Measurements from ENCODE around the gene CHPT1. TPM values are rescaled to one million over a fixed set of nuclear protein-coding genes. Genes with fewer than 3 reads are reported as not detected.

CHPT1 gene
- total and polyA plus RNA-seq, 2 of the 13 experiments (the other 11 are each of a cell fraction or from before 2014, with no cell fraction given) = 117 to 178 TPM

GRCh38 chr12:101697930-101698799 lies 725 bp downstream of the CHPT1 start (continued):
- no peak for TF ChIP-seq E2F1 (CRISPR knock-in tag; IDR thresholded peaks at IDR 0.05)
- TF ChIP-seq ZXDC (CRISPR knock-in tag; IDR thresholded peaks at IDR 0.05) = no peak; the same call in 1 of the 2 replicates
- TF ChIP-seq ZNF619 (CRISPR knock-in tag; IDR thresholded peaks at IDR 0.05) = no peak
- TF ChIP-seq ZNF317 (CRISPR knock-in tag; IDR thresholded peaks at IDR 0.05) = no peak
- TF ChIP-seq KDM5B (CRISPR knock-in tag; IDR thresholded peaks at IDR 0.05; ENCODE audit: borderline replicate concordance) = peak; percentile 42; the same call in 1 of the 2 replicates
- no peak for TF ChIP-seq SYNCRIP (IDR thresholded peaks at IDR 0.05; ENCODE audit: insufficient read depth, low read depth, low read length)
- TF ChIP-seq ZBTB39 (CRISPR knock-in tag; IDR thresholded peaks at IDR 0.05) = no peak
- TF ChIP-seq SP5 (CRISPR knock-in tag; IDR thresholded peaks at IDR 0.05; ENCODE audit: borderline replicate concordance, low read depth) = no peak
- no peak for TF ChIP-seq HOXA9 (CRISPR knock-in tag; IDR thresholded peaks at IDR 0.05; ENCODE audit: borderline replicate concordance)
